ENCODE results near the gene SHANK3.

DNA sequence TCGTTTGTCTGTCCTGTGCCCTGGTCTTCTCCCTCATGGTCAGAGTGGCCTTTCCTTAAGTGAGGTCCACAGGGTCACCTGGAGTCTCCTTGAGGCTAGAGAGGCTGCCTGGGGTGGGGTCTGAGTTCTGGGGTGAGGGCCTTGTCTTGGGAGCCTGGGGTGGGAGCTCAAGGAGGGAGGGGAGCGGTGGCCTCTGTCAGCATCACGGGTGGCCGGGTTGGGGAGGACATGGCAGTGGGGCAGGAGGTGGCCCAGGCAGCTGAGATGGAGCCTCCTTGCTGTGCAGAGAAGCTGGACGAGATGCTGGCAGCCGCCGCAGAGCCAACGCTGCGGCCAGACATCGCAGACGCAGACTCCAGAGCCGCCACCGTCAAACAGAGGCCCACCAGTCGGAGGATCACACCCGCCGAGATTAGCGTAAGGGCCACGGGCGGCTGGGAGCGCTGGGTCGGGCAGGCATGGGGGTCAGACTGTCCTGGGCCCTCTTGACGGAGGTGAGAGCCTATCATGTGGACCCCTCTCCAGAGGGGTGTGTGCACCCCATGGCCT is 42.1 kb downstream of the SHANK3 start:
- TF ChIP-seq EZH2 (IDR thresholded peaks at IDR 0.05; ENCODE audit: borderline replicate concordance, insufficient read depth, low read depth, low read length, poor library complexity, severe bottlenecking), result no peak
- TF ChIP-seq, protein P1, sequence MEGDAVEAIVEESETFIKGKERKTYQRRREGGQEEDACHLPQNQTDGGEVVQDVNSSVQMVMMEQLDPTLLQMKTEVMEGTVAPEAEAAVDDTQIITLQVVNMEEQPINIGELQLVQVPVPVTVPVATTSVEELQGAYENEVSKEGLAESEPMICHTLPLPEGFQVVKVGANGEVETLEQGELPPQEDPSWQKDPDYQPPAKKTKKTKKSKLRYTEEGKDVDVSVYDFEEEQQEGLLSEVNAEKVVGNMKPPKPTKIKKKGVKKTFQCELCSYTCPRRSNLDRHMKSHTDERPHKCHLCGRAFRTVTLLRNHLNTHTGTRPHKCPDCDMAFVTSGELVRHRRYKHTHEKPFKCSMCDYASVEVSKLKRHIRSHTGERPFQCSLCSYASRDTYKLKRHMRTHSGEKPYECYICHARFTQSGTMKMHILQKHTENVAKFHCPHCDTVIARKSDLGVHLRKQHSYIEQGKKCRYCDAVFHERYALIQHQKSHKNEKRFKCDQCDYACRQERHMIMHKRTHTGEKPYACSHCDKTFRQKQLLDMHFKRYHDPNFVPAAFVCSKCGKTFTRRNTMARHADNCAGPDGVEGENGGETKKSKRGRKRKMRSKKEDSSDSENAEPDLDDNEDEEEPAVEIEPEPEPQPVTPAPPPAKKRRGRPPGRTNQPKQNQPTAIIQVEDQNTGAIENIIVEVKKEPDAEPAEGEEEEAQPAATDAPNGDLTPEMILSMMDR (IDR thresholded peaks at IDR 0.05), result no peak
